NOMO-1 treated with dmso at 0.1 percent for 144 hours (cell line): ENCODE data around the gene AUH.
A peak's percentile ranks its signal among the peaks of the same experiment; 100 is the strongest.

ENCODE experiments used
- DNase-seq: peaks from one replicate; lab custom pipeline; 2025; ENCODE audit not compliant: unreplicated experiment; lab: John Stamatoyannopoulos, UW

Gene AUH

GRCh38 chr9:91193087-91193657, 168.5 kb downstream of the AUH start:
- peak; percentile 4 for DNase-seq

DNA sequence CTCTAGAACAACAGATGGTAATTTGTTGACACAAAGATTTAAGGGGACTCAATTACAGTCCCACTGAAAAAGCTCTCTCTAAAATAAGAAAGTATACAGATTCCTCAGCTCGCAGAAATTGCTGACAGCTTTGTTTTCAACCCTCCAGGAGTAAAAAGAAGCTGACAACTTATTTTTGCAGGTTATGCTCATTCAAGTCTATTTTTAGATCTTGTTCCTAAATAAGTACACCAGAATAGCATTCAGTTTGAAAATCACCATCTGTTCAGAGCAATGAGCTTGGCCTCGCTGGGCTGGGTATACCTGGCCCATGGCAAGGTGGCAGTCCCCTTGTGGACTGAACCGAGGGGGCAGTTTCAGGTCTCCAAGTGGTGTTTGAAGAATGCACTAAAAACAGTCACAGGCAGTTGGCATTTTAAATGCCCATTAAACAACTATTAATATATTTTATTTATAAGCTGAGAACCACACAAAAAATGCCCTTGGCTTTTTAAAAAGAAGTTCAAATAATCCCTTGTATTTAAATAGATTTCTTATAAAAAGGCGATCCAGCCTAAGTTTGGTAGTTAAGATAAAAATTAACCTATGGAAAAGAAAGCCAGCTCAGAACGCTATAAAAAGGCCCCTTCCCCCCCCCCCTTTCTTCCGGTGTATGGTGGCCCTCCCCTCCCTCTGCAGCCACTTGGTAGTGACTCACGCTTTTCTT, 169.2 kb downstream of the AUH start:
- no peak for DNase-seq

DNA sequence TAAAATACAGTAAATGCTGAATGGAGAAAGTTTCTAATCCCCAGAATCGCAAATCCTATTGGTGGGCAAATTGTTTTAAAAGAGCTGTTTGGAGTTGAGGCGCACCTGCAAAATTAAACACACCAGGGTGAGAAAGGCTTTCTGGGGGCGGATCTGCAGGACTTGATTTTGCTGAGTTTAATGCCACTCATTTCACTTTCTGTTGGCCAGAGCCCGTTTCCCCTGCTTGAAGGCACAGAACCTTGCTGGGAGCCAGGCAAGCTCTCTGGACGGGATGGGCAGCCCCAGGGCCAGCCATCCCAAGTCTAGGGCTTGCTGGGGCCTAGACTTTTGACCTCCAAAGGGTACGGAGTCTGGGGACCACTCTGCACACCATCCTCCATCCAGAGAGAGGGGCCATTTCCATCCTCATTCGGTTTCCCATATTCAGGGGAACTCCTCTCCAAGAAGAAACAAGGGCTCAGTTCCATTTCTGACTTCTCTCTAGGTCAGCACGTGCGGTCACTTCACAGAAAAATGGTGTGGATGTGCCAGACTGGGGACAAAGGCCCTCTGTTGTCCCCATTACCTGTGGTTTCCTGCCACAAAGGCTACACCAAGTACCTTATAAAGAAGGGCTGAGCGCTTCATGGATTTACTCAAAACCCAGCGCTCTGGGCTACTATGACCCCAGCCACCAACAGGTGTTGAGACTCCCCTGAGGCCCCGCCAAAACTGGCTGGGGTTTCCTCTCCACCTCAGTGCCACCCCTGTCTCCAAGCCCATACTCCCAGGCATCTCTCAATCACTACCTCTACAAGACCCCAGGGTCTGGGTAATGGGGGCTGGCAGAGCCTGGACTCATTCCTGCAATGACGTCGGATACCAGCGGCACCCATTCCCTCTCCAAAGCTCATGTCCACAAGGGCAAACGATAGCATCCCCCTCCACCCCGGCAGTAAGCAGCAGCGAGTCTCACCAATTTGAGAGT, 170.0 kb downstream of the AUH start:
- no peak for DNase-seq

DNA sequence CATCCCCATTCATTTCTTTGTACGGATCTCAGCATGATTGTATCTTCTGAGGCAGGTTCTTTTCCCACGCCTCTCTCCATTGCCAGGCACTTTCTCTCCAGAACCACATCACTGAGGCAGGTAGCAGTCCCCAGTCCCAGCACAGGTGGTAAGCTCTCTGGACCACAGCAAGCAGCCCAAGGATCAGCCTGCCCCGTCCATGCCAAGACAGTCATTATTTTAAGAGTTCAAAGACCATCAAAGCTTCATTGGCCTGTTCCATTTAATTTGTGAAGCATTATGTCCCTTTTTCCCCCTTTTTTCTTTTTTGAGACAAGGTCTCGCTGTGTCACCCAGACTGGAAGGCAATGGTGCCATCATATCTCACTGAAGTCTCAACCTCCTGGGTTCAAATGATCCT, 171.7 kb downstream of the AUH start:
- DNase-seq, result no peak

- DNase-seq, result no peak
Observed at GRCh38 chr9:91188719-91189590, 172.8 kb downstream of the AUH start.

- no peak for DNase-seq
Observed at GRCh38 chr9:91187965-91188344, 173.8 kb downstream of the AUH start.

- no peak for DNase-seq
Observed at GRCh38 chr9:91187311-91187964, 174.3 kb downstream of the AUH start.

DNA sequence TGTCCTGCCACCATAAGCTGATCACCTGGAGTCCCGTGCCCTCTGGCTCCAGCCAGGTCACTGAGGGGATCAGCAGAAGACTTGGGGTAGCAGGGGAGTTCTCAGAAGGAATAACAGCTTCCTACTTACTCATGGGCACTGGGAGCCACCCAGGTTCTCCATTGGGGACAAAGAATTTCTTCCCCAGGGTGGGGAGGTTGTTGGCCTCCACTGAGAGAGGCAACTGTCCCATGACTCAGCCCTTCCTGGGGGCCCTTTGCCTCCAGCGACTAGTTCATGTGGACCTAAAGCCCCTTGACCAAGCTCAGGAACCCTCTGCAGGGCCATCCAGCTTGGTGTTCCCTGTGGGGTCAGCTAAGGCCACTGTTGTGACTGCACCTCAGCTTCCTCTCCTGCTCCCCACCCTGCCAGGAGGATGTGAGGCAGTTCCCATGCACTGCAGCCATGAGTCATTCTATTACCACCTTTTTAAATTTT, 175.0 kb downstream of the AUH start:
- DNase-seq, result no peak

DNA sequence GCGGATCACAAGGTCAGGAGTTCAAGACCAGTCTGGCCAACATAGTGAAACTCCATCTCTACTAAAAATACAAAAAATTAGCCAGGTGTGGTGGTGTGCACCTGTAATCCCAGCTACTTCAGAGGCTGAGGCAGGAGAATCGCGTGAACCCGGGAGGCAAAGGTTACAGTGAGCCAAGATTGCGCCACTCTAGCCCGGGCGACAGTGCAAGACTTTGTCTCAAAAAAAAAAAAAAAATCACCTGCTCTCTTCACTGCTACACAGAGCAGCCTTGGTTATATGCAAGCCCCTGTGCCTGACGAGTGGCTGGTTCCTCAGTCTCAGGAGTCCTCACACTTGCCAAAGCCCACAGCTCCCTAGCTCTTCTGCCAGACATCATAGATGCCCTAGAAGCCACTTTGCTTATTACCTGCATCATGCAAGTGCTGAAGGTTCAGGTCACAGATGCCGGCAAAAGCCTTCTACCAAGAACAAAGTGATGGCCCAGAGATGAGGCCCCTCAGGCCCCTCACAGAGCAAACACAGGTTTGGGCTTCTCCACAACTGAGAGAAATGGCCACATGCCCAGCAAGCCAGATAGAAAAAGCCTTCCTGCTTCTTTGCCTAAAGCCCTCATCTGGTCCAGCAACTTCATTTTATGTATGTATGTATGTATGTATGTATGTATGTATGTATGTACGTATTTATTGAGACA, 176.4 kb downstream of the AUH start:
- DNase-seq, result no peak

DNA sequence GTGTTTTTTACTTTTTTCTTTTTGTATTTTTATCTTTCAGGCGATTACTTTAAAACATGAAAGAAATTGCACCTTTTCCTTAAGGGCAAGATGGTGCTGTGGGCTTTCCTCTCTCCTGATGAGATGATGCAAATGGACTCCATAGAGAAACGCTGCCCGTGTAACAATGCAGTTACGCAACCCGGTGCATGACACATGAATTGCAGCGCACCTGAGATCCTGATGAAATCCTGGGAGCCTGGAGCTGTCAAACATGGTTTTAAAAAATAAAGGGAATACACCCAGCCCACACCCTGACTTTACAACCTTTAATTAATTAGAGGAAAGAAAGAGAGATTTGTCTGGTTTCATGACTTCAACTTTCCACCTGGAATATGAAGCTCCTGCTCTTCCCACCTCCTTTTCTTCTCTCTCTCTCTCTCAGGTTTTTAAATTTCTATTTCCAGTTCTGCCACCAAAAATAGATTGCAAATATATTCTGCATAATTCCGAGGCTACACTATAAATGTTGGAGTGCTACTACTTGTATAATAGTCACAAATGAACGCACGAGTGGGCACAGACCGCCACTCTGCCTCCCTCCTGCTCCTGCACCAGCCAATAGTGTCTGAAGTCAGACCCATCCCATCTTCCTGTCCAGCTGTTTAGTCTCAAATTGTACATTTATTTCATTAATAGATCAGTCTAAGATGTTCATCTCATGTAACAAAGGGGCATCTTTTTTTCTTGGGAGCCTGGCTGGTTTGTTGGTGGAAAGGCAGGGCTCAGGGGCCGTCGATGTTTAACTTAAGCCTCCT, 179.1 kb downstream of the AUH start:
- DNase-seq, result no peak

DNA sequence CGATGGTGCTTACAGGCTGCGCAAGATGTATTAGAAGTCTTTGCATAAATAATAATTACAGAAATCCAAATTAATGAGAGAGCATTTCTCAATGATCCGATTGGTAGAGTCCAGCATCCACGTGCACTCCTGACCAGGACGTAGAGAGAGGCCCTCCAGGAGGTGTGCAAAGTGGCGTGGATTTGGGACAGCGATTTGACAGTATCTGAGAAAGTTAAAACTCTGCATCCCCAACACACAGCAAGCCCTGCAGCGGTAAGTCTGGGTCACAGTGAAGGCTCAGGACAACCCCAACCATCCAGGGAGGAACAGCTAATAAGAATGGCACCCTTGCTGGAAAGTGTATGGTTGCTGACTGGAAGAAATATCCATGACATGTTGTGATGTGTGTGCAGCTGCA, 180.2 kb downstream of the AUH start:
- DNase-seq, result no peak

DNA sequence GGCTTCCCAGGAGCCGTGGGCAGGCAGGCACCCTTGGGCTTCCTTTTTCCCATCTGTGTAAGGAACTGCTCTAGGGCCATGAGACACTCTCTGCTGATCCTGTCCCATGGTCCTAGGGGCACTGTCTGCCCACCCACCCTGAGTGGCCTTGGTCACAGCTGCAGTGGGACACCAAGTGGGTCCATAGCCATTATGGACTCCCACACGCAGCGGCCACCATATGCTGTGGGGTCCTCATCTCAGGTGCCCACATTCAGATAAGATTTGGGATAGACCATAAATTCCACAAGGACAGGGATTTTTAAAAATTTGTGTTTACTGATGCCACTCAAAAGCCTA, 180.8 kb downstream of the AUH start:
- no peak for DNase-seq

- DNase-seq, result no peak
Observed at GRCh38 chr9:91180240-91180929, 181.3 kb downstream of the AUH start.

DNA sequence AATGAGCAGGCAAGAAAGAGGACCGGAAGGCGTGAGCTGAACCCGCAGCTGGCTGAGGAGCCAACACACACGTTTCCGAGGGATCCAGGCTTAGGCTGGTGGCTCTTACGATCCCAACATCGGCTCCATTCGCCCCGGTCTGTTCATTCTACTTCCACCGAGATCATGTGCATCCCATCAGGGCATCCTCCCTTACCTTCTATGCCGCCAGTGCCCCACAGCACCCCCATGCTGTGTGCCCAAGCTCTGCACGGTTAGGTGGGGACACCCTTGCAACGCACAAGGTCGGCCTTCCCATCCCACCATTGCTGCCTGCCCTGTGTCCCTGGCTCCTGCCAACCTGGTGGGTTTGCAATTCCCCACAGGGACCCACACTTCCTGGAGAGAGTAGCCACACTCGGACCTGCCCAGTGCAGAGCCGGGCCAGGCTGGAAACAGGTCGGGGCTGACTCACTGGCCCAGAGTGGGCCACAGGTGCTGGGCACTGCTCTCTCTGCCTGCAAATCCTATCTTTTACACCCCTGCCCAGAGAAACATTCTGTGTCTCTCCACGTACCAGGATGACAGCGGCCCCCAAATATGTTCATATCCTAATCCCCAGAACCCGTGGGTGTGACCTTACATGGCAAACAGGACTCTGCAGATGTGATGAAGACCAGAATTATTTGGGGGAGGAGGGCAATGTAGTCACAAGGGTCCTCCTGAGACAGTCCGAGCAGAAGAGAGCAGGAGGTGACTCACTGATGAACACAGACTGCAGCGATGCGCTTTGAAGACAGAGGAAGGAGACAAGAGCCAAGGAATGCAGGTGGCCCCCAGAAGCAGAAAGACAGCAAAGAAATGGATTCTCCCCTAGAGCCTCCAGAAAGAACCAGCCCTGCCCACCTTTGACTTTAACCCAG, 182.2 kb downstream of the AUH start:
- no peak for DNase-seq

GRCh38 chr9:91178281-91179236, 183.2 kb downstream of the AUH start:
- no peak for DNase-seq

DNA sequence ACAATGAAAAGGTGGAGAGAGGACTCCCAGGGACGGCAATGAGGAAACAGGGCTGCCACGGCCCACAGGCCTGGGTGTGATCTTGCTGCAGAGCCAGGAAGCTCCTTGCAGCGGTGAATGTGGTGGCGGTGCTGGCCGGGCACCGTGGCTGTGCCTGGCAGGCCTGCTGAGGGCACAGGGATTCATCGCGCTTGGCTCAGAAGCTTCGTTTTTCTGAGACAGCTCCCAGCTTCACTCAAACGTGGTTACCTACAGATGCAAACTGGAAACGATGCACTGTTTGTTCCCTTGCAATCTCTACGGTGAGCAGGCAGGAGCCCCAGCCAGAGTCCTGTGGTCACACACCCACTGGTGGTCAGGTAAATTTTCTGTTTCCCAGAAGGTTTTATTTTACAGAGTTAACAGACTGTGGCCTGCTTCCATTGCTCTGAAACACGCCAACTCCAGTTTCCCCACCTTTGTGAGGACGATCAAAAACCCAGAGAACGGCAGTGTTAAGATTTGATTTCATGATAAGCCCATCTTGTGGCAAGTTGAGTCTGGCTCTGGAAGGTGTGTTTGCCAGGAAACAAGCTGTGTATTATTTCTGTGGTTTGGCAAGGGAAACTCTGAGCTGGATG, 183.9 kb downstream of the AUH start:
- no peak for DNase-seq
